GM12872 (cell line): ENCODE data around the gene CDYL2.

Experiments
- CTCF ChIP-seq: IDR thresholded peaks from 3 replicates; pipeline ENCODE4 v1.5.1; 2011; ENCODE audit warnings: low read depth, mild to moderate bottlenecking, low read length, moderate library complexity; ENCODE audit not compliant: insufficient read depth

The CDYL2 gene

GRCh38 chr16:80804526-80805383, at the start of gene CDYL2:
TSS of gene CDYL2 (minus strand) at chr16:80804598. CDS start at chr16:80804173, 425 bp downstream.
- no peak for TF ChIP-seq CTCF

GRCh38 chr16:80852261-80852872, 48.0 kb upstream of the CDYL2 start:
- TF ChIP-seq CTCF: peak; percentile 62

GRCh38 chr16:80851831-80852230, 47.4 kb upstream of the CDYL2 start:
- TF ChIP-seq CTCF: no peak

GRCh38 chr16:80850757-80851156, 46.4 kb upstream of the CDYL2 start:
- no peak for TF ChIP-seq CTCF

GRCh38 chr16:80848862-80849261, 44.5 kb upstream of the CDYL2 start:
- no peak for TF ChIP-seq CTCF

GRCh38 chr16:80846680-80847079, 42.3 kb upstream of the CDYL2 start:
- TF ChIP-seq CTCF: no peak

GRCh38 chr16:80846275-80846674, 41.9 kb upstream of the CDYL2 start:
- TF ChIP-seq CTCF: no peak
